Mesodermal cell (in vitro differentiated cells): ENCODE data around the gene GCLM.
"Not testable (repeated sequence)": the region's sequence is repeated elsewhere in the genome, so short reads cannot be mapped to it uniquely, and the experiment has no call there.

Experiments
- H3K27ac ChIP-seq: 2 replicates; pipeline ENCODE4 v1.7.0; 2013; ENCODE audit warnings: mild to moderate bottlenecking, low read depth, low read length, moderate library complexity; ENCODE audit not compliant: severe bottlenecking
- H3K36me3 ChIP-seq: 2 replicates; pipeline ENCODE4 v1.7.1; 2013; ENCODE audit warnings: mild to moderate bottlenecking, low read length, moderate library complexity; ENCODE audit not compliant: control insufficient read depth, insufficient read depth
- H3K4me1 ChIP-seq: one replicate; pipeline ENCODE4 v1.7.1; 2013; ENCODE audit warnings: mild to moderate bottlenecking, low read length; ENCODE audit not compliant: insufficient read depth, control insufficient read depth, poor library complexity, severe bottlenecking
- H3K4me3 ChIP-seq: 2 replicates; pipeline ENCODE4 v1.7.0; 2013; ENCODE audit warnings: low read length, control low read depth, mild to moderate bottlenecking; ENCODE audit not compliant: insufficient read depth, poor library complexity, severe bottlenecking; ENCODE audit errors: extremely low read depth
- H3K9me3 ChIP-seq: 2 replicates; pipeline ENCODE4 v1.7.1; 2013; ENCODE audit warnings: mild to moderate bottlenecking, low read length, moderate library complexity; ENCODE audit not compliant: control insufficient read depth
- WGBS, 2 experiments: methylation state at CpG; one replicate each; pipeline ENCODE4 v1.1.5; 2013; ENCODE audit warnings: missing lambda C conversion rate in 2 of 2; ENCODE audit not compliant: insufficient coverage in 2 of 2; 5-methylcytosine and 5-hydroxymethylcytosine counted together

The GCLM gene

DNA sequence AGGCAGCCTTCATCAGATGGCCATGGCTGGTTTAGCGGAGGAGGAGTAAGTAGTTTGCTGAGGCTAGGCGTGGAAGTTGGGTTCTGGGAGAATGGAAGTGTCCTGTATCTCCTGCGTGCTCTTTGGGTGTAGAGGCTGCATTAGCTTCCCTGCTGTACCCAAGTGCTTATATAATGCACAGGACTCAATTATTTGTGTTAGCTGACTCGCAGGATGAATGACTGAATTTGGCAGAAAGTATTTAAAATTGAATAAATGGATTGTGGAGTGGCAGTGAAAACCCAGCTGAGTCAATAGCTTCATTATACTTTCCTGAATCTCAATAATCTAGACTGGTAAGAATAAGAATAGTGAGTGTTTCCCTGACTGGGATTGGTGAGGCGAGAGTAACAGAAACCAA is 44.0 kb downstream of the GCLM start:
- Histone ChIP-seq H3K4me3 (no peak overlapping the region), H3K9me3 (no peaks in the 10 kb centered on the region), H3K36me3 (peaks cover 32% of the 10 kb centered on the region), H3K4me1 (no peaks in the 10 kb centered on the region), H3K27ac (no peak overlapping the region)
- WGBS, 2 experiments, result 97 to 100% methylated on average over 2 to 3 of the region's 5 CpGs

DNA sequence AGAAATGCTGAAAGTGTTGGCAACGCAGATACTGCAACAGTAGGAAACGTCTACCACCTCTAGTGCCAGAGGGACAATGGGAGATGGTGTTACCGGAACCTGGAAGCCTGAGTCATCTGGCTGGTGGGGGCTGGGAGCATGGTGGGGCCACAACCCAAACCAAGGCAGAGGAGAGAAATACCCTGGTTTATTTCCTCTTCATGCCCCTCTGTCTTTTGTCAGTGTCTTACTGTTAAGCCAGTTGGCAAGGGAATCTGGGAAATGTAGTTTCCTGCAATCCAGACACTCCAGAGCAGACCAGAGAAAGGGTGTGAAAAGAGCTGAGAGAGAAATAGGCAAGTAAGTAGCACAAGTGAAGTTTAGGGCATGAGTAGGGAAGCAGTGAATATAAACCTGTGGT is 45.1 kb downstream of the GCLM start:
- Histone ChIP-seq H3K4me1 (no peaks in the 10 kb centered on the region), H3K9me3 (no peaks in the 10 kb centered on the region), H3K36me3 (peaks cover 21% of the 10 kb centered on the region), H3K27ac (no peak overlapping the region), H3K4me3 (no peak overlapping the region)
- 54 to 60% methylated on average over 2 to 3 of the region's 3 CpGs for WGBS, 2 experiments

DNA sequence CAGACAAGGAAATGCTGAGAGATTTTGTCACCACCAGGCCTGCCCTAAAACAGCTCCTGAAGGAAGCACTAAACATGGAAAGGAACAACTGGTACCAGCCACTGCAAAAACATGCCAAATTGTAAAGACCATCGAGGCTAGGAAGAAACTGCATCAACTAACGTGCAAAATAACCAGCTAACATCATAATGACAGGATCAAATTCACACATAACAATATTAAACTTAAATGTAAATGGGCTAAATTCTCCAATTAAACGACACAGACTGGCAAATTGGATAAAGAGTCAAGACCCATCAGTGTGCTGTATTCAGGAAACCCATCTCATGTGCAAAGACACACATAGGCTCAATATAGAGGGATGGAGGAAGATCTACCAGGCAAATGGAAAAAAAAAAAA is 51.6 kb downstream of the GCLM start:
- not testable (repeated sequence) for H3K4me1 ChIP-seq, H3K4me3 ChIP-seq, H3K27ac ChIP-seq, H3K36me3 ChIP-seq, H3K9me3 ChIP-seq
- no CpG with 5 or more reads among the region's 3 CpGs for WGBS, 2 experiments

DNA sequence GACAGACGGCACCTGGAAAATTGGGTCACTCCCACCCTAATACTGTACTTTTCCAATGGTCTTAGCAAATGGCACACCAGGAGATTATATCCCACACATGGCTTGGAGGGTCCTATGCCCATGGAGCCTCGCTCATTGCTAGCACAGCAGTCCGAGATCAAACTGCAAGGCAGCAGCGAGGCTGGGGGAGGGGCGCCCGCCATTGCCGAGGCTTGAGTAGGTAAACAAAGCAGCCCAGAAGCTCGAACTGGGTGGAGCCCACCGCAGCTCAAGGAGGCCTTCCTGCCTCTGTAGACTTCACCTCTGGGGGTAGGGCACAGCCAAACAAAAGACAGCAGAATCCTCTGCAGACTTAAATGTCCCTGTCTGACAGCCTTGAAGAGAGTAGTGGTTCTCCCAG is 53.2 kb downstream of the GCLM start:
- not testable (repeated sequence) for H3K36me3 ChIP-seq, H3K4me1 ChIP-seq, H3K4me3 ChIP-seq, H3K27ac ChIP-seq, H3K9me3 ChIP-seq
- WGBS, 2 experiments, result 88 to 93% methylated on average over 8 of the region's 9 CpGs

DNA sequence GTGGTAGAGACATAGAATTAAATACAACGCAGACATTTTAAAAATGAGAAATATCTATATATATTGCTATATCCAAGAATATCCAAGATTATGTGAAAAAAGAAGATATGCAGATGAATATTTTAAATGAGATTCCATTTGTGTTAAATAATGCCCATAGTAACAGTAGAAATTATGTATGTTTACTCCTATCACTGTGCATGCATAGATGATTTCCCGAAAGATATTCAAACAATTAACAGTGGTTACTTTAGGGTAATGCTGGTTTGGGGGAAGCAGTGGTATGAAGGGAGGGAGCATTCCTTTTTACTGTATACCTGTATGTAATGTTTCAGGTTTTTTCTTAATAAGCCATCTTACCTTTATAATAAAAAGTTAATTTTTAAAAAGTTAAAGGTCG is 55.3 kb downstream of the GCLM start:
- no peaks in the 10 kb centered on the region for H3K36me3 ChIP-seq
- H3K4me3 ChIP-seq, result no peak overlapping the region
- WGBS, 2 experiments, result 100% methylated on average over 1 of the region's 3 CpGs; no CpG with 5 or more reads in 1 of the 2 experiments
- no peaks in the 10 kb centered on the region for H3K4me1 ChIP-seq
- H3K27ac ChIP-seq, result no peak overlapping the region
- H3K9me3 ChIP-seq, result peaks cover 10% of the 10 kb centered on the region

DNA sequence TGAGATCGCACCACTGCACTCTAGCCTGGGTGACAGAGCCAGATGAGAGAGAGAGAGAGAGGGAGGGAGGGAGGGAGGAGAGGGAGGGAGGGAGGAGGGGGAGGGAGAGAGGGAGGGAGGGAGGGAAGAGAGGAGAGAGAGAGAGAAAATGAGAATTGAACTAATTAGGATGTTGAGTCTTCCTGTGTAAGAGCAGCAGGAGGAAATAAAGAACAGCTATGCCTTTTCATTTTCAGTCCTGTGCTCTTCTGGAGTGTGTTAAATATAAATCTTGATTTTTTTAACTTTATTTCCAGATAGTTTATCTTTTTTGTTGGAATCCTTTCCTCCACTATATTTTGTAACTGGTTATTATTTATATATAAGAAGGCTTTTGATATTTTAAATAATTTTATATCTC is 57.4 kb downstream of the GCLM start:
- no peak overlapping the region for H3K27ac ChIP-seq
- WGBS, 2 experiments, result no CpG with 5 or more reads among the region's 1 CpG
- no peaks in the 10 kb centered on the region for H3K36me3 ChIP-seq
- H3K4me3 ChIP-seq, result no peak overlapping the region
- H3K9me3 ChIP-seq, result peaks cover 10% of the 10 kb centered on the region
- no peaks in the 10 kb centered on the region for H3K4me1 ChIP-seq

DNA sequence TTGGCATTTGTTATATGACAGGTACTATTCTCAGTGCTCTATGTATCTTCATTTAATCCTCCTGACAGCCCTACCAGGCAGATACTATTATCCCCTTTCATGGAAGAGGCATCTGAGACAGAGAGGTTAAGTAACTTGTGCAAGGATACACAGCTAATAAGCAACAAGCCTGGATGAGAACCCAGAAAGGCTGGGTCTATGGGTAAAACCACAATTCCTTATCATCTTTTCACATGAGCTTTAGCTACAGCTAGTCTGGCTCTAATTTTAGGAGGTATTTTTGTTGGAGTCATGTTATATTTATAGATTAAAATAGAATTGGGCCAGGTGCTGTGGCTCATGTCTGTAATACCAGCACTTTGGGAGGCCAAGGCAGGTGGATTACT is 57.9 kb downstream of the GCLM start:
- Histone ChIP-seq H3K36me3 (no peaks in the 10 kb centered on the region), H3K9me3 (peaks cover 10% of the 10 kb centered on the region), H3K27ac (no peak overlapping the region), H3K4me3 (no peak overlapping the region), H3K4me1 (no peaks in the 10 kb centered on the region)

DNA sequence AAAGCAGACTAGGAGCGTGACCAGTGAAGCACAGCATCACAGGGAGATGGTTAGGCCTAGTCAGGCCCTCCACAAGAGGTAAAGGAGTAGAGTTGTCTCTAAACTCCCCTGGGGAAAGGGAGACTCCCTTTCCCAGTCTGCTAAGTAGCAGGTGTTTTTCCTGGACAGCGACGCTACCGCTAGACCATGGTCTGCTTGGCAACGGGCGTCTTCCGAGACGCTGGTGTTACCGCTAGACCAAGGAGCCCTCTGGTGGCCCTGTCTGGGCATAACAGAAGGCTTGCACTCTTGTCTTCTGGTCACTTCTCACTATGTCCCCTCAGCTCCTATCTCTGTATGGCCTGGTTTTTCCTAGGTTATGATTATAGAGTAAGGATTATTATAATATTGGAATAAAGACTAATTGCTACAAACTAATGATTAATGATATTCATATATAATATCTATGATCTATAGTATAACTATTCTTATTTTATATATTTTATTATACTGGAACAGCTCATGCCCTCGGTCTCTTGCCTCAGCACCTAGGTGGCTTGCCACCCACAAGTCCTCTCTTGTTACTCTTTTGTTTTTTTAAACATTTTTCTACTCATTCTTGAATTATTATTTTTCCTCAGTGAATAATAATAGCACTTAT is 58.4 kb downstream of the GCLM start:
- WGBS, 2 experiments, result 24 to 44% methylated on average over 3 to 4 of the region's 10 CpGs
- H3K4me1 ChIP-seq, H3K36me3 ChIP-seq, H3K27ac ChIP-seq, H3K4me3 ChIP-seq: not testable (repeated sequence)
- H3K9me3 ChIP-seq, result peaks cover 10% of the 10 kb centered on the region

DNA sequence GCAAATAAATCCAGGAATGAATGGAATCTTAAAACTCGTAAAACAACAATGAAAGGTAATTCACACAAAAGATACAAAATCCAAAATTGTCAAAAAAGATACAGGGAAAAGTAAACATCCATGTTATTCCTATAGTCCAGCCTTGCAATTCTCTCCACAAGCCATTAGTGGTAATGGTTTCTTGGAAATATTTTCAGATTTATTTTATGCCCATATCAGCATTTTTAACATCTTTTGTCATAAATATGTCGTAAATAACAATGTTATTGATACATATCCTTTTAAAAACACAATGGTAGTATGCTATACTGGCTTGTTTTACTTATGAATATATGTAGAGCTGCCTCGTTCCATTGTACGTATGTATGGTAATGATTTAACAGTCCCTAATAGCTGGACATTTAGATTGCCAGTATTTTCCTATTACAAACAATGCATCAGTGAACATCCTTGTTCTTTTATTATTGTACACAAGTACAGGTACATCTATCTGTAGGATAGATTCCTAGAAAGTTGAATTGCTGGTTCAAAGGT is 60.8 kb downstream of the GCLM start:
- H3K9me3 ChIP-seq, result peaks cover 8% of the 10 kb centered on the region
- H3K4me1 ChIP-seq, result peaks cover 10% of the 10 kb centered on the region
- no peaks in the 10 kb centered on the region for H3K36me3 ChIP-seq
- H3K4me3 ChIP-seq, result peak overlapping the region; percentile 73
- WGBS, 2 experiments, result no CpG with 5 or more reads among the region's 4 CpGs
- no peak overlapping the region for H3K27ac ChIP-seq

DNA sequence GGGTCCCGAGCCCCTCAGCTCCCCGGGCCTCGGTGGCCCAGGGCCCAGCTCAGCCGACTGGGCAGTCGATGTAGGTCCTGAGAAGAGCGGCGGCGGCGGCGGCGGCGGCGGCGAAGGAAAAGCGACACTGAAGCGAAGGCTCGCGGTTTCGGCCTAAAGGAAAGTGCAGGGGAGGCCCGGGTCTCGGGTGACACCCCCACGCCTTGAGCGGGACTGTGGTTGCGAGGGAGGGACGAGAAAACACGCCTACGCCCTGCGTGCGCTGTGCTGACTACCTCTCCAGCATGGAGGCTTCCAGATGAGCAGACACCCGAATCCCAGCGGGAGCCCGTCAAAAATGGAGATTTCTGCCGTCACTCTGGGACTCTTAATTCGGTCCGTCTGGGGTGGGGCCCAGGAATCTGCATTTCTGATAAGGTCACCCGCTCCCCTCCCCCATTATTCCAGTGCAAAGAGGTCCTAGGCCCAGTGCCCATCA is 61.4 kb downstream of the GCLM start:
- peak overlapping the region; percentile 73 for H3K4me3 ChIP-seq
- H3K9me3 ChIP-seq, result peaks cover 8% of the 10 kb centered on the region
- peaks cover 10% of the 10 kb centered on the region for H3K4me1 ChIP-seq
- H3K36me3 ChIP-seq, result no peaks in the 10 kb centered on the region
- H3K27ac ChIP-seq, result peak overlapping the region; percentile 97
- WGBS, 2 experiments, result 1 to 4% methylated on average over 28 of the region's 36 CpGs

DNA sequence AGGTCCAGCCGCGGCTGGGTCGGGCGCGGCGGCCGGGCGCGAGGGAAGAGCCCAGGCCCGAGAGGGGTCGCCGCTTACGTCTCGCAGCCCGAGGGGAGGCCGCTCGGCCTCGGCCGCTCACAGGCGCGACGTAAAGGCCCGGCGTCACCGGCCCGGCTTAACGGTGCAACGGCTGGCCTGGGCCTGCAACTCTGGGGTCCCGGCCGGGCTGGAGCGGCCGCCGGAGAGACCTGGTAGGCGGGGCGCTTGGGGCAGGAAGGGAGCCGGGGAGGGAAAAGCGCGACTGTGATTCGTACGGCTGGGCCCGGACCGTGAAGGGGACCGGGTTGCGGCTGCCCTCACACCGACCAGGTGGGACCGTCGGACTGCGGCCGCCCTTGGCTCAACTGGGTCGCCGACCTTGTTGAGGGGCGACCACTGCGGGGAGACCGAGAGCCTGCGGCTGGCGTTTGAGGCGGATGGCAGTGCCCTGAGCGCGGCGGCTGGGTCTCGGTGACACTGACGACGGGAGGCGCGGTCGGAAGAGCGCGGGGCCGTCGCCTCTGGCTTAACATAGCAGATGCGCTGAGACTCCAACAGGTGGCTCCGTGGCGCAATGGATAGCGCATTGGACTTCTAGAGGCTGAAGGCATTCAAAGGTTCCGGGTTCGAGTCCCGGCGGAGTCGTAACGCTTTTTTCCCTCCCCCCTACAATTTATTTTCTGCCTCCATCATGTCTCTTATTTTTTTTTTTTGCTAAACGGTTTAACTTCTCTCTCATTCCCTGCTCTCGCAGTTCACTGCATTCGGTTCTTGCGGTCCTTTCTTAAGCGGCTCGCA is 62.0 kb downstream of the GCLM start:
- Histone ChIP-seq H3K9me3 (peaks cover 8% of the 10 kb centered on the region), H3K36me3 (no peaks in the 10 kb centered on the region), H3K4me1 (peaks cover 10% of the 10 kb centered on the region), H3K4me3 (peak overlapping the region; percentile 73), H3K27ac (peak overlapping the region; percentile 97)
- WGBS, 2 experiments, result 0 to 1% methylated on average over 46 to 74 of the region's 86 CpGs
